WI38 (cell line): ENCODE measurements around the gene ART5.
"Not testable (repeated sequence)": the region's sequence is repeated elsewhere in the genome, so short reads cannot be mapped to it uniquely, and the experiment has no call there.

Source experiments
- H3K4me3 ChIP-seq: 2 replicates; pipeline ENCODE4 v1.5.1; 2011; ENCODE audit warnings: low read depth, mild to moderate bottlenecking, control low read depth, low read length
- TF ChIP-seq, protein P1 (sequence below): IDR thresholded peaks from 2 replicates; pipeline ENCODE4 v1.5.1; 2012; ENCODE audit warnings: low read depth, mild to moderate bottlenecking, control low read depth, low read length

Gene ART5

DNA sequence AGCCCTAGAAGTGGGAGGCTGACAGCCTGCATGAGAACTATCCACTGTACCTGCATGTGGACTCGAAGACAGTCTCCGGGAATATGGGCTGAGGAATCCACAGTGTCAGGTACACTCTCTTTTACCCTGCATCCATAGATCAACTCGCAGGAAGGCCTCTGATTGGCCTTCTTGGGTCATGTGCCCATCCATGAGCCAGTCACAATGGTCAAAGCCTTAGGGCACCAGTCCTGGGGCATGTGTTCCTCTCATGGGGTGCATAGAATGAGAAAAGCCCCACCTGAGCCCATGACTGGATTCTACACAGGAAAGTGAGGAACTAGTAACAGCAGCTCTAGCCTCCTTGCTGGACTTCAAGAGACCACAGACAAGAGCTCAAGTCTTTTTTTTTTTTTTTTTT, 13.8 kb upstream of the ART5 start:
- TF ChIP-seq, protein P1, sequence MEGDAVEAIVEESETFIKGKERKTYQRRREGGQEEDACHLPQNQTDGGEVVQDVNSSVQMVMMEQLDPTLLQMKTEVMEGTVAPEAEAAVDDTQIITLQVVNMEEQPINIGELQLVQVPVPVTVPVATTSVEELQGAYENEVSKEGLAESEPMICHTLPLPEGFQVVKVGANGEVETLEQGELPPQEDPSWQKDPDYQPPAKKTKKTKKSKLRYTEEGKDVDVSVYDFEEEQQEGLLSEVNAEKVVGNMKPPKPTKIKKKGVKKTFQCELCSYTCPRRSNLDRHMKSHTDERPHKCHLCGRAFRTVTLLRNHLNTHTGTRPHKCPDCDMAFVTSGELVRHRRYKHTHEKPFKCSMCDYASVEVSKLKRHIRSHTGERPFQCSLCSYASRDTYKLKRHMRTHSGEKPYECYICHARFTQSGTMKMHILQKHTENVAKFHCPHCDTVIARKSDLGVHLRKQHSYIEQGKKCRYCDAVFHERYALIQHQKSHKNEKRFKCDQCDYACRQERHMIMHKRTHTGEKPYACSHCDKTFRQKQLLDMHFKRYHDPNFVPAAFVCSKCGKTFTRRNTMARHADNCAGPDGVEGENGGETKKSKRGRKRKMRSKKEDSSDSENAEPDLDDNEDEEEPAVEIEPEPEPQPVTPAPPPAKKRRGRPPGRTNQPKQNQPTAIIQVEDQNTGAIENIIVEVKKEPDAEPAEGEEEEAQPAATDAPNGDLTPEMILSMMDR = no peak
- H3K4me3 ChIP-seq = no peak overlapping the region

- not testable (repeated sequence) for H3K4me3 ChIP-seq
Observed at GRCh38 chr11:3652514-3652913, 10.7 kb upstream of the ART5 start.

GRCh38 chr11:3649374-3649773, 7.6 kb upstream of the ART5 start:
- not testable (repeated sequence) for H3K4me3 ChIP-seq

DNA sequence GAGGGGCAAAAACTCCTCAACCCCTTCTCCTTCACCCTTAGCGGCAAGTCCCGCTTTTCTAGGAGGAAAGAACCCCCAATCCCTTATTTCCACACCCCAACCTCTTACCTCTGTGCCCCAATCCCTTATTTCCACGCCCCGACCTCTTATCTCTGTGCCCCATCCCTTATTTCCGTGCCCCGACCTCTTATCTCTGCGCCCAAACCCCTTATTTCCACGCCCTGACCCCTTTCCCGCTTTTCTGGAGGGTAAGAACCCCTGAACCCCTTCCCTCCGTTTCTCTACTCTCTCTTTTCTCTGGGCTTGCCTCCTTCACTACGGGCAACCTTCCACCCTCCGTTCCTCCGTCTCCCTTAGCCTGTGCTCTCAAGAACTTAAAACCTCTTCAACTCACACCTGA, 7.1 kb upstream of the ART5 start:
- not testable (repeated sequence) for H3K4me3 ChIP-seq

DNA sequence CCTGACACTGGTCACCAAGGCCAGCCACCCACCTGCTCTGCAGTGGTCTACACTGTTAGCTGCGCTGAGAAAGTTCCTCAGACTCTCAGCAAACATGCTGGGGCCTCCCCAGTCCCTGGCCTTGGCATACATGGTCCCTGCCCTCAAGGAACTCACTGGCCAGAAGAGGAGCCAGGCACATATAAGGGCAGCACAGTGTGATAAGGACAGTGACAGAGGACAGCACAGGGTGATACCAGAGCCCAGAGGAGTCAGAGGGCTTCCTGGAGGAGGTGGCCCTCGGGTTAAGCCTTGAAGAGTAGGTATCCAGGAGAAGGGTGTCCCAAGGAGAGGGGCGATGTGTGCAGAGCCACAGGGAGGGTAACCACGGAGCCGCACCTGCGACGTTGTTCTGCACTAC, 3.8 kb upstream of the ART5 start:
- TF ChIP-seq, protein P1 = no peak
- H3K4me3 ChIP-seq = no peak overlapping the region

- TF ChIP-seq, protein P1 = no peak
Observed at GRCh38 chr11:3644817-3645235, 3.0 kb upstream of the ART5 start, which contains the start of gene ART1. TSS of gene ART1 (plus strand) at chr11:3645128. CDS start at chr11:3659214, 14,086 bp downstream.

GRCh38 chr11:3643102-3643546, 1.3 kb upstream of the ART5 start:
- H3K4me3 ChIP-seq = not testable (repeated sequence)

More at GRCh38 chr11:3644817-3645235, 3.0 kb upstream of the ART5 start, which contains the start of gene ART1:
- no peak within 1 kb of the TSS for H3K4me3 ChIP-seq

DNA sequence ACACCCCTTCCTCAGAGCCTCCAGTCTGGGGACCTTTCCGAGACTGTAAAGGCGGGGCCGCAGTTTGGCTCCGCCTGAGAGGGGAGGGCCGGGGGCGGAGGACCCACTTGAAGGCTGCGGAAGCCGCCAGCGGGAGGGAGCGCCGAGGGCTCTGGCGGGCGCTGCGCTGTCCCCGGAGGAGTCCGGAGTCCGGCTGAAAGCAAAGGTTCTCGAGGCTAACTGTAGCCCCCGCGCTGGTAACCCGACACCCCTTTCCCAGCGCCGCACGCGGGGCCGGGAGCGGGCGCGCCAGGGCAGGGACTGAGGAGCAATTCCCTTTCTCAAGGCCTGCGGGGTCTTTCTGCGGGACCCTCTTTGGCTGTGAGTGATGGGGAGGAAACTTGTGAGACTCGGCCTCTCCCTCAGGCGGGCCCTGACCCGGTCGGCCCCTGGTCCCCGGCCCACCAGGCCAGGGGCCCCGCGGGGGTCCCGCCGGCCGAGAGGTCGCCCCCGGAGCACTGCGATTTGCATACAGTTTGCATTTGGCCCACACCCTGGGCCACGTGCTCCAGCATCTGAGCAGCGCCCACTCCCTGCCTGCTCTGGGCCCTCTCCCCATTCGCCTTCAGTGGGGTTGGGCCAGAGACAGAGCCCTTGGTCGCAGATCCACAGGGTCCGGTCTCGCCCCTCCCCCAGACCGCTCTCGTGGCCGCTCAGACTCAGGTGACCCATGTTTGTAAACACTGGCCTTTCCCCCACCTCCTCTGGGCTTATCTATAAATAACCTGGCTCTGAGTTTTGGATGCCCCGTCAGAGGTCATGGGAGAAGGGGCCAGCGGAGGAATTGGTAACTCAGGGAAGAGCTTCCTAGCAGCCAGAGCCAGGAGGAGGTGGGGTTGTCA, 519 bp upstream of the ART5 start:
- TF ChIP-seq, protein P1 = no peak
- H3K4me3 ChIP-seq = peak overlapping the region; percentile 60

GRCh38 chr11:3641191-3641590, 601 bp downstream of the ART5 start:
- H3K4me3 ChIP-seq = no peak overlapping the region
- TF ChIP-seq, protein P1 = no peak
